Activated CD4-positive, alpha-beta memory T cell treated with anti-CD3 and anti-CD28 coated beads for 36 hours (primary cell): ENCODE measurements around the gene BCR. TPM values are rescaled to one million over a fixed set of nuclear protein-coding genes. Genes with fewer than 3 reads are reported as not detected.

ENCODE experiments used
- CTCF ChIA-PET: fragments of 350-600 bp; sonication (Branson Sonifier 250); formaldehyde crosslinking; loops from one replicate; lab custom pipeline; 2021; ENCODE audit warnings: antibody characterized with exemption, inconsistent platforms; lab: Charles Lee
- POLR2A ChIA-PET: fragments of 350-600 bp; sonication (Branson Sonifier 250); formaldehyde crosslinking; loops from one replicate; lab custom pipeline; 2021; ENCODE audit warnings: antibody characterized with exemption; lab: Charles Lee
- DNase-seq: peaks from one replicate; pipeline ENCODE4 v3.0.0-alpha.2; 2020
- H3K27ac Mint-ChIP-seq: one replicate; pipeline ENCODE4 v1.8.0; 2021; ENCODE audit warnings: mixed read lengths
- H3K27me3 Mint-ChIP-seq: one replicate; pipeline ENCODE4 v1.8.0; 2021; ENCODE audit warnings: mixed read lengths
- H3K36me3 Mint-ChIP-seq: one replicate; pipeline ENCODE4 v1.8.0; 2021; ENCODE audit warnings: mixed read lengths
- H3K4me1 Mint-ChIP-seq: one replicate; pipeline ENCODE4 v1.8.0; 2021; ENCODE audit warnings: low read depth, mixed read lengths
- H3K4me3 Mint-ChIP-seq: one replicate; pipeline ENCODE4 v1.8.0; 2021; ENCODE audit warnings: mild to moderate bottlenecking, mixed read lengths
- H3K9me3 Mint-ChIP-seq: one replicate; pipeline ENCODE4 v1.8.0; 2021; ENCODE audit warnings: mixed read lengths
- intact Hi-C: fragments of 100-400 bp; cut with micrococcal nuclease; formaldehyde crosslinking; loops from one replicate; pipeline ENCODE4 v1.15.1; 2023
- total RNA-seq, 2 experiments: library from RNA; stranded (reverse); gene quantifications; one replicate each; pipeline ENCODE4 v1.2.3, GENCODE V29; 2021

The BCR gene
- total RNA-seq, 2 experiments from 2014 or later: 60.4 to 69.0 TPM

DNA sequence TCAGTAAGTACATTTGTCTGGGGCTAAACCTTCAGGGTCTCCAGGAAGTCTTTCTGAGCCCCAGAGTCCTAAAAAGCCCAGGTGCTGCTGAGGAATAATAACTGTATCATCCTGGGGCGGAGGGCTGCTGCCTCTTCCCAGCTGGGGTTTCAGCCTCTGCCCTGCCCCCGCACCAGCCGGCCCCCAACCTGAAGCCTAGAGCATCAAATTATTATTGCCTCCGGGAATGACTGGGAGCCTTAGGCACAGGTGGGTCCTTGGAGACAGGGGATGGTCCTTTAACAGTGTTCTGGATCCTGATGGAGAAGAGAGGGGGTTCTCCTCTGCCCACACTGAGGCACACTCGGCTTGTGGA is 64.4 kb downstream of the BCR start:
- POLR2A ChIA-PET: no interaction called here
- no peak for DNase-seq

DNA sequence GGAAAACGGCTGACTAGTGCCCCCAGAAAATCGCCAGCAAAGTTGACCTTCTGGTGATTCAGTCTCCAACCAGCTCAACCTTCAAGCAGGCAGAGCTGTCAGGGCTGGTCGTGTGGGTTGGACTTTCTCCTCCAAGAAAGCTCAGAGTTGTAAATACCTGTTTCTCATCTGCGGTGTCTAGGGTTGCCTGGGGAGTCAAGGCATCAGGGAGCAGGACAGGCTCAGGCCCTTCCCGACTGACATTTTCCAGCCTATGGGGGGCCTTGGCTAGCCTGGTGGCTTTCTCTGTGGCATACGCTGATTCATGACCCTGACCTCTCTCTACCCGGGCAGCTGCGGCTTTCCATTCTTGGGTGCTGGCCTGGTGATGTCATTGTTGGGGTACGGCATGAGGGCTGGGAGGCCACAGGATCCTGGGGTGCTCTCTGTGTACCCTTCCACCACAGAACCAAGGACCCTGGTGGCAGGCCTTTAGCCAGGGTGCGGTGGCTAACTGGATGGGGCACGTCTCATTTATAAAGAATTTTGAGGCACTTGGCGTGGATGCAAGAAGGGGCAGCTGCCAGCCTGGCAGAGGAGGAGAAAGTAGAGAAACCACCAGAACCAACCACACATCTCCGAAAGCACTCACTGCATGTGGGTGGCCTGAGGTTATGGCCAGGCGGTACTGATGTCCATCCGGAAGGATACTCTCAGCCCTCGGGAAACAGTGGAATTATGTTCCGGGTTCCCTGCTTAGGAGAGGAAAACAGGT is 64.9 kb downstream of the BCR start:
- ChIA-PET POLR2A (no interaction called here), CTCF (interaction anchor here (1.0 kb wide), 1 partner anchor 37 kb away, joined by 4 read pairs; no protein-coding TSS in a partner anchor)
- H3K4me1 Mint-ChIP-seq: peaks cover 89% of the 10 kb centered on the region
- intact Hi-C loops: no loop called here
- DNase-seq: peak; percentile 27
- H3K27me3 Mint-ChIP-seq: no peaks in the 10 kb centered on the region
- peaks cover 3% of the 10 kb centered on the region for H3K36me3 Mint-ChIP-seq
- H3K9me3 Mint-ChIP-seq: no peaks in the 10 kb centered on the region
- H3K27ac Mint-ChIP-seq: peak overlapping the region; percentile 78
- H3K4me3 Mint-ChIP-seq: no peak overlapping the region

More for the DNA sequence above, 64.4 kb downstream of the BCR start:
- Mint-ChIP-seq H3K27ac (peak overlapping the region; percentile 83), H3K4me1 (peaks cover 88% of the 10 kb centered on the region), H3K36me3 (peaks cover 3% of the 10 kb centered on the region), H3K27me3 (no peaks in the 10 kb centered on the region), H3K9me3 (no peaks in the 10 kb centered on the region), H3K4me3 (no peak overlapping the region)
- intact Hi-C loops: loop anchor here (5.0 kb wide), 1 partner anchor 38 kb away; no protein-coding TSS in a partner anchor
- CTCF ChIA-PET: interaction anchor here (1.0 kb wide), 1 partner anchor 37 kb away, joined by 4 read pairs; no protein-coding TSS in a partner anchor

DNA sequence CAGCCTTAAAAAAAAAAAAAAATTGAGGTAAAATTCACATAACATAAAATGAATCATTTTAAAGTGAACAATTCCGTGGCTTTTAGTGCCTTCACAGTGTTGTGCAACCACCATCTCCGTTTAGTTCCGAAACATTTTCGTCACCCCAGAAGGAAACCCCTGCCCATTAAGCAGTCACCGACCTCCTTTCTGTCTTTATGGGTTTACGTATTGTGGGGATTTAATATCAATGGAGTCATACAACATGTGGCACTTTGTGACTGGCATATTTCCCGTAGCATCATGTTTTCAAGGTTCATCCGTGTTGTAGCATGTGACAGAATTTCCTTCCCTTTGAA is 65.5 kb downstream of the BCR start:
- POLR2A ChIA-PET: no interaction called here
- intact Hi-C loops: no loop called here
- Mint-ChIP-seq H3K4me1 (peaks cover 92% of the 10 kb centered on the region), H3K27ac (peak overlapping the region; percentile 78), H3K4me3 (no peak overlapping the region), H3K27me3 (no peaks in the 10 kb centered on the region), H3K36me3 (peaks cover under 1% of the 10 kb centered on the region), H3K9me3 (no peaks in the 10 kb centered on the region)
- CTCF ChIA-PET: no interaction called here
- DNase-seq: no peak

DNA sequence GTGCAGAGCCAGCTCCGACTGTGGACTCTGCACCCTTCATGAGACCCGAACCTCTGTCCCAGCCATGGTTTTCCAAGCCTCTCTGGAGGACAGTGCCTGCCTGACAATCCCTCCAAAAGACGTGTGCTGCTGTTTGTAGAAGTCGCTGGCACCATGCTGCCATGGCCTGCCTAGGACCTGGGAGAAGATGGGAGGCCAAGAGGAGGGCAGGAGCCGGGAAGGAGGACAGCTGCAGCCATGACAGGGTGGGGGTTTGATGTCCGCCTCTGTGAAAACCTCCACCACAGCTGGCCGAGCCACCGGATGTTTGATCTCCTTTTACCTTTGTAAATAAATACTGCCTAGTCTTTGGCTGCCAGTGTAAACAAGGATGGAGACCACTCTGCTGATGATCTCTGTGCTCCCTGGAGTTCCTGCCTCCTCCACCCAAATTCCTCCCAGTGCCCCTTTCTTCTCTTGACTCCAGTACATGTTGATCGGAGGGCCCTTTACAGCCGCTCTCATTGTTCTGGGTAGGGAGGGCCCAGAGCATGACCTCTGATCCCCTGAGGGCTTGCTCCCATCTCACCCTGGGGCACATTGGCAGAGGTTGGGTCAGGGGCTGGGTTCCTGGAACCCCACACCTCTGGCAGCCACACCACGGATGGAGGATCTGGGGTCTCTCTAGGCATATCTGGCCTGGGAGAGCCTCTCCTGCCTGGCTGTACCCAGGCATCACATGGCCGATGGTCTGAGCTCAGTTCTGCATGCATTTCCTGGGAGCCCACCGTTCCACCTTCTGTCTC is 66.9 kb downstream of the BCR start:
- Mint-ChIP-seq H3K27me3 (no peaks in the 10 kb centered on the region), H3K36me3 (no peaks in the 10 kb centered on the region), H3K4me1 (peaks cover 88% of the 10 kb centered on the region), H3K27ac (no peak overlapping the region), H3K9me3 (no peaks in the 10 kb centered on the region), H3K4me3 (no peak overlapping the region)
- intact Hi-C loops: no loop called here
- ChIA-PET CTCF (no interaction called here), POLR2A (no interaction called here)
- DNase-seq: no peak

DNA sequence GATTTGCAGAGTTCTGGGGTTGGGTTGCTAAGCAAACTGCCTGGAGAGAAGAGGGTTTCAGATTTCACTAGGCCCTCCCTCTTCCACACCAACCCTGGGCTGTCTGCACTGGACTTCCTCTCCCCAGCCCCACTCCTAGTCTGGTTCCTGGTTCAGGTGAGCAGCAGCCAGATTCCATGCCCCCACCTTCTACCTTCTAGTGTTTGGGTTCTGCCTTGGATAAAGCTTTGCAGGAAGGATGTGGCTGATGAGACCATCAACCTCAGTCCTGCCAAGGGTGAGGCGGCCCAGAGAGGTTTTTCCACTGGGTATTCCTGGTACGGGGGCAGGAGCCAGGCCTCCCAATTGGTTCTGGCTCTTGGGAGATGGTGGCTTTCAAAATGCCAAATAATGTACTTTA is 68.3 kb downstream of the BCR start:
- Mint-ChIP-seq H3K36me3 (no peaks in the 10 kb centered on the region), H3K27ac (peak overlapping the region; percentile 18), H3K4me3 (no peak overlapping the region), H3K27me3 (no peaks in the 10 kb centered on the region), H3K4me1 (peaks cover 74% of the 10 kb centered on the region), H3K9me3 (no peaks in the 10 kb centered on the region)
- no peak for DNase-seq
- intact Hi-C loops: no loop called here
- POLR2A ChIA-PET: no interaction called here
- CTCF ChIA-PET: no interaction called here

DNA sequence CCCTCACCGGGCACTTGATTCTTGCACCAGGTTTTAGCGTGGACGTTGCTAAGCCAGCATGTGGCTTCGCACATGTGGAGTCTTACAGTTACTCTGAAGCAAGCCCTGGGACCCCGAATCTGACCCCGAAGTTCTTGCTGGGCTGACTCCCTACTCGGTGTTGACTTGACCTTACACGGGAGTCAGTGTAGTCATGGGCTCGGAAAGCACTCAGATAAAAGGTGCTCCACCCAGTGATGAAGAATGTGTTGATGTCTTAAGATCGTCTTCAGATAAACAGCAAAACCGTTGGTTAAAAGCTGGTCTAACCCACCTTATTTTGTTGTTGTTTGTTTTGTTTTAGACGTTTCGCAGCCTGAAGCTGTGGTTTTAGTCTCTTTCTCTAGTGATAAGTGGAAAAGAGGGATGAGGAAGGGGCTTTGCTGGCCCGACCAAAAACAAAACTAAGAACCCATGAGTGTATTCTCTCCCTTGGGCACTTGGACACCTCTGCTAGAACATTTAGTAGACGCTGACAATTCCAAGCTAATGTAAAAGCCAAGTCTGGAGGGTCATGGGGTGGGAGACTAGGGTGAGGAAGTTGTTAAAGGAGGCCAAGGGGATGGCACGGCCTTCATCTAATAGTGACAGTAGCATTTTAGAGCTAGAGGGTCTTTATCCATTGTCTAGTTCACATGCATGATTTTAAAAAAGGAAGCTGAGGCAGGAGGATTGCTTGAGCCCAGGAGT is 69.9 kb downstream of the BCR start:
- intact Hi-C loops: no loop called here
- DNase-seq: no peak
- peaks cover 61% of the 10 kb centered on the region for H3K4me1 Mint-ChIP-seq
- H3K27me3 Mint-ChIP-seq: no peaks in the 10 kb centered on the region
- no peak overlapping the region for H3K27ac Mint-ChIP-seq
- ChIA-PET POLR2A (no interaction called here), CTCF (interaction anchor here (1.4 to 3.1 kb wide), 3 partner anchors 32 to 72 kb away, joined by 3 to 13 read pairs (median 12); no protein-coding TSS in a partner anchor)
- no peaks in the 10 kb centered on the region for H3K9me3 Mint-ChIP-seq
- H3K36me3 Mint-ChIP-seq: peaks cover 2% of the 10 kb centered on the region
- no peak overlapping the region for H3K4me3 Mint-ChIP-seq

DNA sequence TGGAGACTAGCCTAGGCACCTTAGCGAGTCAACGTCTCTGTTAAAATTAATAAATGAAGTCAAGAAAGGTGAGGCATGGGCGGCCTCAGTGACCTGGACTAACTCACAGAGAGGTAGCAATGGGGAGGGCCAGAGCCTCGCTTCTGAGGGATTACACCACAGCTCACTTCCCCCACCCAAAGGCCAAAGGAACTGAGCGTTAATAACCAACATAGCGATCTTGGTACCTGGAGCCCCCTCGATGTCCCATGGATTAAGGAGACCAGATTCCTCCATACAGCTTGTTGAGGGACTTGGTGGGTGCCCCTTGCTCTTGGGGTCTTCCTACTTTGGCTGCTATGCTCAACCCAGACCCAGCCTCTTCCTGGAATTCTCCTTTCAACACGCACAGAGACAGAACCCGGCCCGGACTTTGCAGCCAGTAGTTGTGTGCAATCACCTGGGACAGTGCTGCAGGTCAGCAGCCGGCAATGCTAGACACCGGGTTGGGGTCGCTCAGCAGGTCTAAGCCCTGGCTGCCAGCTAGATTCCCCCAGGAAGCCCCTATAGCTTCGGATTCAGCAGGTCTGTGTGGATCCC is 70.6 kb downstream of the BCR start:
- DNase-seq: no peak
- Mint-ChIP-seq H3K27me3 (no peaks in the 10 kb centered on the region), H3K4me1 (peaks cover 56% of the 10 kb centered on the region), H3K4me3 (no peak overlapping the region), H3K9me3 (no peaks in the 10 kb centered on the region), H3K27ac (no peak overlapping the region), H3K36me3 (peaks cover 2% of the 10 kb centered on the region)
- CTCF ChIA-PET: interaction anchor here (1.4 to 3.1 kb wide), 3 partner anchors 31 to 72 kb away, joined by 3 to 13 read pairs (median 12); no protein-coding TSS in a partner anchor
- intact Hi-C loops: no loop called here
- POLR2A ChIA-PET: no interaction called here

DNA sequence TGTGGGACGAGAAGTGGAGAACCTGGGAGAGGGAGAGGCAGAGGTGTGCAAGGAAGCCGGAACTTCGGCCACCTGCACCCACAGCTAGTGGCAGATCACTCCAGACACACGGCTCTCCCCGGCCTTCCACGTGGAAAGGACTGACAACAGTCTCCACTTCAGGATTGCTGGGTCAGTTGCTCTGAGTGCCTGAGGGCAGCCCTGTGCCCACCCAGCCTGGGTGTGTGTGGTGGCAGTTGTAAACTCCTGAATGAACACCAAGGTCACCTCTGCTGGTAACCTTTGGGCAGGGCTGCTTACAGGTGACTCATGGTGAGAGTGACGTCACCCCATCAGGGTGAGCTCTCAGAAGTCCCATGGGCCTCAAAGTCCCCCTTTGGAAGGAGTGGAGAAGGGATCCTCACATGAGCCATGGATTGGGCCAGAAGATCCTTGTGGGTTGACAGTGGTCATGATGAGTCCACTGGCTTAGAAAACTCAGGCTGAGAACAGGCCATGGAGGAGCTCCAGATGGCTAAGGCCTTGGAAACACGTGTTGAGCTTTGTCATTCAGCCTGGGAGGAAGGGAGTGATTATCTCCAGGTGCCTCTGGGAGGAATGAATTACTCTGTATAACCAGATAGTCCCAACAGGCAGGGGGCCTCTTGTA is 71.3 kb downstream of the BCR start:
- Mint-ChIP-seq H3K9me3 (no peaks in the 10 kb centered on the region), H3K36me3 (peaks cover 2% of the 10 kb centered on the region), H3K4me1 (peaks cover 50% of the 10 kb centered on the region), H3K27ac (peak overlapping the region; percentile 13), H3K4me3 (no peak overlapping the region), H3K27me3 (no peaks in the 10 kb centered on the region)
- CTCF ChIA-PET: interaction anchor here (1.2 to 3.1 kb wide), 6 partner anchors 9 to 78 kb away, joined by 3 to 13 read pairs (median 8); no protein-coding TSS in a partner anchor
- peak; percentile 54 for DNase-seq
- POLR2A ChIA-PET: no interaction called here
- intact Hi-C loops: no loop called here

DNA sequence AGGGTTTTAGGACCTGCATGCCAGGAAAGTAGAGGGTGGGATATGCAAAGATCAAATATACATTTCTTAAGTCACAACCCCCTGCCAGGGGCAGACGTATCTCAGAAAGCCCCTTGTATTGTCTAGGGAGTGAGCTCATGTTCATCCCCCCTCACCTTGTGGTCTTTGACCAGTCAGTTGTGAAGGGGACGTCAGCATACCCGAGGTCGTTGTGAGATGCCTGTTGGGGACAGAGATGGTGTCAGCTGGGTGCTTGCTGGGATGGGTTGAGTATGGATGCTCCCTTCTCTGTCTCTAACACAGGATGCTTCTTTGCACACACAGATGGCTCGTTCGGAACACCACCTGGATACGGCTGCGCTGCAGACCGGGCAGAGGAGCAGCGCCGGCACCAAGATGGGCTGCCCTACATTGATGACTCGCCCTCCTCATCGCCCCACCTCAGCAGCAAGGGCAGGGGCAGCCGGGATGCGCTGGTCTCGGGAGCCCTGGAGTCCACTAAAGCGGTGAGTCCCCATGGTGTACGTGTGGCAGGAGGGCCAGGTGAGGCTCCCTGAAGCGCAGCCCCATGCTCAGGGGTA is 73.3 kb downstream of the BCR start:
- POLR2A ChIA-PET: no interaction called here
- H3K4me1 Mint-ChIP-seq: peaks cover 39% of the 10 kb centered on the region
- H3K27ac Mint-ChIP-seq: peak overlapping the region; percentile 35
- H3K36me3 Mint-ChIP-seq: peaks cover 2% of the 10 kb centered on the region
- CTCF ChIA-PET: interaction anchor here (1.9 kb wide), 1 partner anchor 29 kb away, joined by 10 read pairs; no protein-coding TSS in a partner anchor
- H3K9me3 Mint-ChIP-seq: no peaks in the 10 kb centered on the region
- no peaks in the 10 kb centered on the region for H3K27me3 Mint-ChIP-seq
- intact Hi-C loops: no loop called here
- no peak overlapping the region for H3K4me3 Mint-ChIP-seq
- DNase-seq: no peak

DNA sequence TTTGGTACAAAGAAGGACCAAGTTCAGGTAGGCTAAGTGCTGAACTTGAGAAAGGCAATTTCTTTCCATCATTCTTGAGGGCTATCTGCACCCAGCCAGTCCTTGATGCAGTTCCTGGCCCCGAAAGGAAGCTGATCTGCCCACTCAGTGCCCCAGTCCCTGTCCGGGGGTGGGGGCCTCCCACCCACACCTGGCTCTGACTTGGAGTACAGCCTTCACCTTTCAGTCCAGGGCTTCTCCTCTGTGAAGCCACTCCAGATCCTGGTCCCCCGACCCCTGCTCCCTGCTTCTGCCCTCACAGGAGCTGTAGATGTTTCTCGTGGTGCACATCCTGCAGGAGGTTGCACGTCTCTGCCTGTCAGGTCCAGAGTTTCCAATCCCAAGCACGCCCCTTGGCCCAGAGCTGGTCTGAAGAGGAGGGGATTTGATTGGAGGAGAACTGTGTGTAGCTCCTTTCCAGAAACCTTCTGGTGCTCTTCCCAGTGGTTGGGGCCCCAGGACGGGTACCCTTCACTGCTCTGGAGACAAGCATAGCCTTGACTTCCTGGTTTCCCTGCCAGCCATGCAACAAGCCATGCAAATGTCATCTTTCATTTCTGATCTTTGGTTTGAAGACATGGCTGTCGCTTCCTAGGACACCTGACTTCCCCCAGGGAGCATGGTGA is 75.3 kb downstream of the BCR start:
- peaks cover 21% of the 10 kb centered on the region for H3K4me1 Mint-ChIP-seq
- peaks cover 2% of the 10 kb centered on the region for H3K36me3 Mint-ChIP-seq
- no peaks in the 10 kb centered on the region for H3K27me3 Mint-ChIP-seq
- CTCF ChIA-PET: no interaction called here
- intact Hi-C loops: no loop called here
- H3K4me3 Mint-ChIP-seq: no peak overlapping the region
- POLR2A ChIA-PET: interaction anchor here (0.7 kb wide), 1 partner anchor 76 kb away, joined by 3 read pairs; no protein-coding TSS in a partner anchor
- no peak overlapping the region for H3K27ac Mint-ChIP-seq
- no peak for DNase-seq
- no peaks in the 10 kb centered on the region for H3K9me3 Mint-ChIP-seq
